Left renal pelvis (tissue), 4 donors: ENCODE measurements around the gene PRICKLE4. TPM values are rescaled to one million over a fixed set of nuclear protein-coding genes. Genes with fewer than 3 reads are reported as not detected.

Experiments
- DNase-seq, 4 donors: peaks; one replicate each; pipeline ENCODE4 v3.0.0-alpha.2; 2013; ENCODE audit warnings: low read depth in 4 of 4, low spot score in 3 of 4
- polyA plus RNA-seq, 4 donors: library from polyadenylated mRNA; unstranded; fragments of 120-200 nt; gene quantifications; one replicate each; pipeline ENCODE4 v1.2.1, GENCODE V29; 2013; ENCODE audit not compliant: insufficient read length in 4 of 4

The PRICKLE4 gene
- polyA plus RNA-seq, 4 donors = 4.2 to 10.8 (median 5.1) TPM

- no peak for DNase-seq
Observed at GRCh38 chr6:41832263-41832662, 51.7 kb downstream of the PRICKLE4 start.

- DNase-seq = no peak
Observed at GRCh38 chr6:41836022-41836659, 55.6 kb downstream of the PRICKLE4 start.

GRCh38 chr6:41836660-41837052 lies 56.1 kb downstream of the PRICKLE4 start:
- DNase-seq = no peak

Other genes starting within 250 kb of the PRICKLE4 start
- 10 to 100 TPM; 29.0 to 93.5 (median 39.0) TPM for gene FOXP4, start 234.4 kb upstream of the PRICKLE4 start, polyA plus RNA-seq
- 10 to 100 TPM; 30.5 to 98.0 (median 44.4) TPM for gene MDFI, start 142.3 kb upstream of the PRICKLE4 start, polyA plus RNA-seq
- 10 to 100 TPM in 1 of 4 donors, 1 to 10 TPM in 3; 4.5 to 10.2 (median 9.1) TPM for gene TFEB, start 45.2 kb upstream of the PRICKLE4 start, polyA plus RNA-seq
- gene PGC, start 33.4 kb upstream of the PRICKLE4 start, polyA plus RNA-seq = under 1 TPM in 1 of 4 donors, not detected in 3; 0.26 TPM
- gene FRS3, start 882 bp upstream of the PRICKLE4 start, polyA plus RNA-seq = 1 to 10 TPM; 5.0 to 8.4 (median 6.3) TPM
- 100 to 1,000 TPM; 163 to 259 (median 227) TPM for gene TOMM6, start 6.9 kb downstream of the PRICKLE4 start, polyA plus RNA-seq
- gene USP49, start 114.6 kb downstream of the PRICKLE4 start, polyA plus RNA-seq = 10 to 100 TPM; 11.4 to 15.3 (median 11.9) TPM
- gene MED20, start 140.4 kb downstream of the PRICKLE4 start, polyA plus RNA-seq = 10 to 100 TPM; 22.6 to 42.0 (median 39.8) TPM
- 10 to 100 TPM; 18.8 to 29.2 (median 26.5) TPM for gene BYSL, start 140.7 kb downstream of the PRICKLE4 start, polyA plus RNA-seq
- 10 to 100 TPM; 24.3 to 31.4 (median 26.9) TPM for gene CCND3, start 161.0 kb downstream of the PRICKLE4 start, polyA plus RNA-seq